H1 (cell line): ENCODE measurements around the gene PIP5K1B. TPM values are rescaled to one million over a fixed set of nuclear protein-coding genes. Genes with fewer than 3 reads are reported as not detected.

Source experiments
- CTCF ChIA-PET: fragments of 300-600 bp; sonication (Branson Sonifier 250); formaldehyde crosslinking; loops from one replicate; lab custom pipeline; 2021; ENCODE audit not compliant: partially characterized antibody; lab: Charles Lee
- POLR2A ChIA-PET: fragments of 300-600 bp; sonication (Branson Sonifier 250); formaldehyde crosslinking; loops from one replicate; lab custom pipeline; 2021; ENCODE audit warnings: inconsistent platforms; ENCODE audit not compliant: partially characterized antibody; lab: Charles Lee
- DNase-seq, 2 experiments: peaks; one replicate each; pipeline versions ENCODE4 v3.0.0 to v3.0.0-alpha.2; 2010 to 2022; ENCODE audit warnings: low spot score in 2 of 2, low read depth in 1 of 2, mixed read lengths in 1 of 2
- FAIRE-seq: peaks from 2 replicates; lab custom pipeline; 2011; peaks lifted over from hg19 to GRCh38; lab: Jason Lieb, UNC
- H2AFZ ChIP-seq: 2 replicates; pipeline ENCODE4 v1.8.1; 2012; ENCODE audit warnings: low read length, inconsistent platforms
- H2AK5ac ChIP-seq: 2 replicates; pipeline ENCODE4 v1.6.1; 2013; ENCODE audit warnings: low read depth, low read length
- H2BK120ac ChIP-seq: replicated peaks from 2 replicates; pipeline ENCODE3; 2013; ENCODE audit warnings: low read depth, low read length, inconsistent platforms
- H2BK12ac ChIP-seq: 2 replicates; pipeline ENCODE4 v1.6.1; 2013; ENCODE audit warnings: low read depth, low read length
- H2BK15ac ChIP-seq: 2 replicates; pipeline ENCODE4 v1.6.1; 2013; ENCODE audit warnings: low read length
- H2BK20ac ChIP-seq: 2 replicates; pipeline ENCODE4 v1.6.1; 2013; ENCODE audit warnings: low read length
- H2BK5ac ChIP-seq: 2 replicates; pipeline ENCODE4 v1.6.1; 2013; ENCODE audit warnings: low read depth, low read length
- H3K14ac ChIP-seq: 2 replicates; pipeline ENCODE4 v1.6.1; 2013; ENCODE audit warnings: inconsistent platforms; ENCODE audit not compliant: insufficient read length
- H3K18ac ChIP-seq: 2 replicates; pipeline ENCODE4 v1.6.1; 2013; ENCODE audit warnings: low read length; ENCODE audit errors: extremely low read depth
- H3K23ac ChIP-seq: 2 replicates; pipeline ENCODE4 v1.6.1; 2013; ENCODE audit warnings: inconsistent platforms; ENCODE audit not compliant: insufficient read length
- H3K23me2 ChIP-seq: 2 replicates; pipeline ENCODE4 v1.6.1; 2013; ENCODE audit warnings: low read depth, low read length
- H3K27ac ChIP-seq: 2 replicates; pipeline ENCODE4 v1.6.1; 2011; ENCODE audit warnings: low read depth, low read length, inconsistent platforms
- H3K27me3 ChIP-seq, 4 experiments: replicated peaks in 1 of 4; 1 replicate in 1 of 4; 2 replicates in 3 of 4; pipeline versions ENCODE4 v1.6.1 to v1.8.1; 2011 to 2013; ENCODE audit warnings: low read length in 3 of 4, mild to moderate bottlenecking in 3 of 4, inconsistent platforms in 2 of 4, mixed read lengths in 2 of 4, moderate library complexity in 1 of 4; ENCODE audit not compliant: control insufficient read depth in 3 of 4, insufficient read depth in 3 of 4; ENCODE audit errors: extremely low read depth in 1 of 4
- H3K36me3 ChIP-seq, 4 experiments: 2 replicates each; pipeline versions ENCODE4 v1.6.1 to v1.8.1; 2011 to 2013; ENCODE audit warnings: mild to moderate bottlenecking in 4 of 4, low read length in 3 of 4, moderate library complexity in 2 of 4, control low read depth in 1 of 4, inconsistent platforms in 1 of 4; ENCODE audit not compliant: insufficient read depth in 4 of 4, control insufficient read depth in 2 of 4
- H3K4ac ChIP-seq: replicated peaks from 2 replicates; pipeline ENCODE3; 2013; ENCODE audit warnings: low read length, low read depth, mixed read lengths, inconsistent platforms; ENCODE audit not compliant: insufficient read length
- H3K4me1 ChIP-seq, 4 experiments: replicated peaks in 1 of 4; 1 replicate in 1 of 4; 2 replicates in 3 of 4; pipeline versions ENCODE4 v1.6.1 to v1.8.1; 2011 to 2013; ENCODE audit warnings: low read length in 3 of 4, inconsistent platforms in 2 of 4, mixed read lengths in 1 of 4; ENCODE audit not compliant: insufficient read depth in 4 of 4, control insufficient read depth in 3 of 4
- H3K4me2 ChIP-seq, 2 experiments: 2 replicates each; pipeline versions ENCODE4 v1.6.1 to v1.8.1; 2011 to 2013; ENCODE audit warnings: low read depth in 2 of 2, low read length in 2 of 2, control low read depth in 1 of 2, inconsistent platforms in 1 of 2, mild to moderate bottlenecking in 1 of 2; ENCODE audit not compliant: insufficient read depth in 1 of 2
- H3K4me3 ChIP-seq, 4 experiments: fragments of 200-600, 300-600 bp in 1 of 4; sonication (generic), shearing (Covaris generic), sonication (Bioruptor Twin) in 1 of 4; 2 replicates each; pipeline versions ENCODE4 v1.5.1 to v1.8.1; 2011 to 2016; ENCODE audit warnings: low read length in 4 of 4, low read depth in 3 of 4, control low read depth in 2 of 4, inconsistent platforms in 2 of 4, mild to moderate bottlenecking in 2 of 4, mixed read lengths in 1 of 4, moderate library complexity in 1 of 4; ENCODE audit not compliant: insufficient read depth in 2 of 4; ENCODE audit errors: extremely low read depth in 1 of 4
- H3K56ac ChIP-seq: replicated peaks from 2 replicates; pipeline ENCODE3; 2013; ENCODE audit warnings: low read depth, mild to moderate bottlenecking, mixed read lengths, low read length, inconsistent platforms; ENCODE audit not compliant: insufficient read length
- H3K79me1 ChIP-seq: 2 replicates; pipeline ENCODE4 v1.6.1; 2013; ENCODE audit warnings: low read depth, low read length, control low read depth
- H3K79me2 ChIP-seq, 2 experiments: 2 replicates each; pipeline versions ENCODE4 v1.6.1 to v1.8.1; 2012 to 2013; ENCODE audit warnings: low read length in 2 of 2, mild to moderate bottlenecking in 2 of 2, inconsistent platforms in 1 of 2; ENCODE audit not compliant: insufficient read depth in 2 of 2, control insufficient read depth in 1 of 2
- H3K9ac ChIP-seq, 4 experiments: replicated peaks in 1 of 4; 1 replicate in 1 of 4; 2 replicates in 3 of 4; pipeline versions ENCODE4 v1.6.1 to v1.8.1; 2011 to 2013; ENCODE audit warnings: low read depth in 3 of 4, low read length in 3 of 4, control low read depth in 2 of 4, mild to moderate bottlenecking in 2 of 4, moderate library complexity in 2 of 4, inconsistent platforms in 1 of 4; ENCODE audit errors: extremely low read depth in 1 of 4
- H3K9me3 ChIP-seq, 2 experiments: 2 replicates each; pipeline versions ENCODE4 v1.6.1 to v1.8.1; 2012 to 2013; ENCODE audit warnings: mild to moderate bottlenecking in 2 of 2, moderate library complexity in 2 of 2, control low read depth in 1 of 2, inconsistent platforms in 1 of 2, low read depth in 1 of 2, low read length in 1 of 2, mixed read lengths in 1 of 2; ENCODE audit not compliant: insufficient read depth in 2 of 2
- H4K20me1 ChIP-seq, 2 experiments: replicated peaks in 1 of 2; 2 replicates each; pipeline versions ENCODE3 to v1.8.1; 2011 to 2013; ENCODE audit warnings: inconsistent platforms in 2 of 2, low read length in 2 of 2, mild to moderate bottlenecking in 1 of 2; ENCODE audit not compliant: insufficient read depth in 2 of 2, control insufficient read depth in 1 of 2
- H4K5ac ChIP-seq: 2 replicates; pipeline ENCODE4 v1.6.1; 2013; ENCODE audit warnings: low read length, low read depth, mixed read lengths, inconsistent platforms; ENCODE audit not compliant: insufficient read length
- H4K8ac ChIP-seq: 2 replicates; pipeline ENCODE4 v1.8.0; 2013; ENCODE audit warnings: mild to moderate bottlenecking, moderate library complexity, low read length, inconsistent platforms; ENCODE audit not compliant: insufficient read depth; ENCODE audit errors: extremely low read depth
- H4K91ac ChIP-seq: replicated peaks from 2 replicates; pipeline ENCODE3; 2013; ENCODE audit warnings: low read length, mixed read lengths, inconsistent platforms; ENCODE audit not compliant: insufficient read length
- ATF3 ChIP-seq: IDR thresholded peaks from 2 replicates; pipeline ENCODE4 v1.6.1; 2011; ENCODE audit warnings: low read depth, mild to moderate bottlenecking, low read length; ENCODE audit not compliant: insufficient read depth
- CBX5 ChIP-seq: fragments of 300-800, 300-1000 bp; sonication (generic); IDR thresholded peaks from 2 replicates; pipeline ENCODE4 v1.7.1; 2016; ENCODE audit warnings: antibody characterized with exemption, low read length, low read depth
- FOSL1 ChIP-seq: IDR thresholded peaks from 2 replicates; pipeline ENCODE4 v1.6.1; 2011; ENCODE audit warnings: mild to moderate bottlenecking, low read depth, low read length, moderate library complexity; ENCODE audit not compliant: insufficient read depth
- GABPA ChIP-seq: IDR thresholded peaks from 2 replicates; pipeline ENCODE4 v1.6.1; 2011; ENCODE audit warnings: mild to moderate bottlenecking, low read length, moderate library complexity, borderline replicate concordance; ENCODE audit not compliant: insufficient read depth
- HDAC6 ChIP-seq: IDR thresholded peaks from one replicate; pipeline ENCODE4 v1.7.1; 2012; ENCODE audit warnings: low read depth, mild to moderate bottlenecking, inconsistent platforms, low read length, moderate library complexity
- KDM5A ChIP-seq: fragments of 200-600 bp; IDR thresholded peaks from 2 replicates; pipeline ENCODE4 v1.7.1; 2012; ENCODE audit warnings: mild to moderate bottlenecking, low read length, inconsistent platforms, mixed read lengths
- POU5F1 ChIP-seq: IDR thresholded peaks from 2 replicates; pipeline ENCODE4 v1.6.1; 2011; ENCODE audit warnings: low read depth, mild to moderate bottlenecking, low read length, moderate library complexity
- RBBP5 ChIP-seq: IDR thresholded peaks from 2 replicates; pipeline ENCODE4 v1.7.1; 2012; ENCODE audit warnings: low read depth, mild to moderate bottlenecking, inconsistent platforms, low read length, moderate library complexity, borderline replicate concordance
- RFX5 ChIP-seq: IDR thresholded peaks from 2 replicates; pipeline ENCODE4 v1.6.1; 2011; ENCODE audit warnings: low read depth, low read length, improper control_type of control experiment, borderline replicate concordance
- SP1 ChIP-seq: IDR thresholded peaks from 2 replicates; pipeline ENCODE4 v1.6.1; 2011; ENCODE audit warnings: low read depth, low read length
- SRF ChIP-seq: IDR thresholded peaks from 2 replicates; pipeline ENCODE4 v1.6.1; 2011; ENCODE audit warnings: mild to moderate bottlenecking, low read depth, low read length, moderate library complexity
- TCF12 ChIP-seq: IDR thresholded peaks from 2 replicates; pipeline ENCODE4 v1.6.1; 2011; ENCODE audit warnings: low read depth, mild to moderate bottlenecking, low read length
- TEAD4 ChIP-seq: IDR thresholded peaks from 2 replicates; pipeline ENCODE4 v1.6.1; 2012; ENCODE audit warnings: low read depth, low read length, inconsistent platforms, mixed read lengths
- YY1 ChIP-seq: IDR thresholded peaks from 2 replicates; pipeline ENCODE4 v1.6.1; 2011; ENCODE audit warnings: low read depth, mild to moderate bottlenecking, low read length
- WGBS, 2 experiments: shearing (Covaris generic) in 1 of 2; methylation state at CpG; one replicate each; pipeline versions ENCODE4 v1.1.6 to v1.1.7; 2013 to 2015; ENCODE audit warnings: low lambda C conversion rate in 2 of 2, mixed read lengths in 2 of 2, inconsistent platforms in 1 of 2, low coverage in 1 of 2, missing lambda C conversion rate in 1 of 2; ENCODE audit not compliant: insufficient replicate concordance in 2 of 2, insufficient coverage in 1 of 2, insufficient read length in 1 of 2; ENCODE audit errors: extremely low coverage in 1 of 2, missing lambda C conversion rate in 1 of 2; 5-methylcytosine and 5-hydroxymethylcytosine counted together
- polyA plus RNA-seq, 7 experiments: library from polyadenylated mRNA; depleted of rRNA in 3 of 7; stranded (reverse) in 5 of 7; unstranded in 2 of 7; fragments of >200 nt in 5 of 7; fragments of 200-250 nt in 2 of 7; gene quantifications; 1 replicate in 5 of 7; 2 replicates in 1 of 7; 4 replicates in 1 of 7; pipeline versions ENCODE4 v1.2.1 to v1.2.3, GENCODE V29; 2011 to 2013; ENCODE audit warnings: missing spikeins in 2 of 7, mixed read lengths in 2 of 7
- total RNA-seq: library from RNA; stranded (reverse); fragmentation: NEBNext Ultra II Directional; extraction: Animal tissue kit (Norgen Biotek cat#: 25700); gene quantifications from 2 replicates; pipeline ENCODE4 v1.2.1, GENCODE V29; 2021

The PIP5K1B gene
- total and polyA plus RNA-seq, 2 of the 8 experiments (the other 6 are each of a cell fraction or from before 2014, with no cell fraction given) = 4.7 to 7.7 TPM

DNA sequence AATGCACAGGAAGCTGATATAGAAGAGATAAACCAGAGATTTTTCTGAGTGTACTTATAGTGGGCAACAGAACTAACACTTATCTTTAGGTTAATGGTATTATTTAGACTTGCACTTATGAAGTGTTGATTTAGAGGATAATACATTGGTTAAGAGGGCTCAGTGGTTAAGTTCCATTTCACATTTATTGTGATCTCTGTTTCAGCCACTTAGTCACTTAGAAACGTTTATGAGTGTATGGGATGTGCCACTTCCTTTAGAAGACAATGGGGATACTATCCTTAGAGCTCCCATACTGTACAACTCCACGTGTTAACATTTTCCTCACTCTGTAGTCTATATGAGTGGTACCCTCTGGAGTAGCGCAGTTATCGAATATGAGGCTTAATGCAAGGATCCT is 57.5 kb downstream of the PIP5K1B start:
- WGBS, 2 experiments = 80% methylated on average over 4 of the region's 4 CpGs; no CpG with 5 or more reads in 1 of the 2 experiments

More for the DNA sequence above, 57.5 kb downstream of the PIP5K1B start:
- Histone ChIP-seq H4K8ac (no peak overlapping the region), H2AFZ (no peak overlapping the region), H3K4me1 (no peaks in the 10 kb centered on the region), H3K23me2 (no peaks in the 10 kb centered on the region), H3K4ac (no peak overlapping the region), H3K14ac (no peak overlapping the region), H2BK5ac (no peak overlapping the region), H3K18ac (no peak overlapping the region), H3K27ac (no peak overlapping the region), H3K23ac (no peak overlapping the region), H3K9ac (no peak overlapping the region), H3K36me3 (no peaks in the 10 kb centered on the region), H2BK15ac (no peak overlapping the region), H3K79me2 (no peaks in the 10 kb centered on the region), H3K79me1 (no peaks in the 10 kb centered on the region), H4K20me1 (no peaks in the 10 kb centered on the region), H3K27me3 (no peaks in the 10 kb centered on the region), H3K4me3 (no peak overlapping the region), H3K4me2 (no peak overlapping the region), H3K9me3 (no peaks in the 10 kb centered on the region), H4K91ac (no peak overlapping the region), H3K56ac (no peak overlapping the region), H2BK12ac (no peak overlapping the region), H2AK5ac (no peak overlapping the region), H4K5ac (no peak overlapping the region), H2BK20ac (no peak overlapping the region), H2BK120ac (no peak overlapping the region)
- no peak for TF ChIP-seq FOSL1
- TF ChIP-seq YY1 = no peak
- no peak for TF ChIP-seq TEAD4
- TF ChIP-seq SRF = no peak
- TF ChIP-seq TCF12 = no peak
- TF ChIP-seq KDM5A = no peak
- no peak for TF ChIP-seq CBX5
- no peak for TF ChIP-seq GABPA
- TF ChIP-seq ATF3 = no peak
- no peak for TF ChIP-seq RFX5
- no peak for TF ChIP-seq POU5F1
- no peak for TF ChIP-seq SP1
- no peak for TF ChIP-seq RBBP5
- TF ChIP-seq HDAC6 = no peak
- DNase-seq (no peak), FAIRE-seq (no peak)
- POLR2A ChIA-PET = no interaction called here
- CTCF ChIA-PET = interaction anchor here (0.7 to 0.9 kb wide), 2 partner anchors 10 to 17 kb away, joined by 3 to 4 read pairs; a partner anchor contains a TSS
